NCI-H2227 treated with DMSO at 0.1 percent for 48 hours (cell line): ENCODE results near the gene SOWAHA.
"Not testable (repeated sequence)": the region's sequence is repeated elsewhere in the genome, so short reads cannot be mapped to it uniquely, and the experiment has no call there.

Source experiments
- DNase-seq: peaks from one replicate; lab custom pipeline; 2025; lab: John Stamatoyannopoulos, UW

SOWAHA gene

DNA sequence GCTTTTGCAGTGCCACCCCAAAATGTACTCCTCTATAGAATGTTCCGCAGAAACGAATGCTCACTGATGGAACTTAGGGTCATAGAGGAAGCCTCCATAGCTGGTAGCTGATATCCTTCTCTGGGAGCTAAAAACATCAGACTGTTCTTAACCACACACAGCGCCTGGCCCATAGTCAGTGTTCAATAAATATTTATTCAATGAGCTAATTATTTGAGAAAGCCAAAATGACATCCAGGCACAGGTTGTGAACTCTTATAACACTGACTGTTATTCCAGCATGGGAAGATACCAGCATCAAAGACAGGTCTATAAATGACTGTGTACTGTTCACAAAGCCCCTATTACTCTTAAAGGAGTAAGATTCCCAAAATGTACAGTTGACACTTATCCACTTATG, 40.2 kb downstream of the SOWAHA start:
- DNase-seq: no peak

DNA sequence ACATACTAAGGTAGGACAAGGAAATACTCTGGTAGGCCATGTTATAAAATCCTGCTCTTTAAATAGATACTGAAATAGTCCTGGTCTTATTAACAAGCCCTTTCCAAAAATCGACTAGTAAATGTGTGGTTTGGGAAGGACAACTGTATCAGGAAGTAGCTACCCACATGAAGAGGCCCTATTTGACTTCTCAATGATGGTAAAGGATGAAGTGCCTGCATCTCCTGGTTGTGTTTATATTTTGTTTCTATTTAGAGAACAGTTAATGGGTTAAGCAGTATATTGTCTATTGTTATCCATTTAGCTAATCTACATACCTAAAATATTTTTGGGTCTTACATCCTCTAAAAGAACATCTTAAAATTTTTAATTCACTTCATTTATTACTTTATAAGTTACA, 40.7 kb downstream of the SOWAHA start:
- DNase-seq: no peak

DNA sequence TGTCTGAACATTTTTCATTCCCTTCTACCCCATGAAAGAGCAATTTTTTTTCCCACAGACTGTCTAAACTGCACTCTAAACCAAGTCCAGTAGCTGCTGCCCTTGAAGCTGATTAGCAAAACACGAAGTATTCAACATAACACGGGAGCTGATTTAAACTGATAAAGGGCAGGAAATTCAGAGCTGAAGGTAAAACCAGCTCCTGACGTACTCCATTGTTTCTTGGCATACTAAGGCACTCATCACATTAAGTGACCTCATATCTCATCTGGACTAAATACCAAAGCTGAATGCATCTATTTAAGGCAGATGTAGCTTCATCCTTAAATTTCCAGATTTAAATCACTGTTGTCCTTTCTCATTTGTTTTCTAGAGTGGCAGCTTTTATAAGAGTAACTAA, 41.2 kb downstream of the SOWAHA start:
- no peak for DNase-seq

DNA sequence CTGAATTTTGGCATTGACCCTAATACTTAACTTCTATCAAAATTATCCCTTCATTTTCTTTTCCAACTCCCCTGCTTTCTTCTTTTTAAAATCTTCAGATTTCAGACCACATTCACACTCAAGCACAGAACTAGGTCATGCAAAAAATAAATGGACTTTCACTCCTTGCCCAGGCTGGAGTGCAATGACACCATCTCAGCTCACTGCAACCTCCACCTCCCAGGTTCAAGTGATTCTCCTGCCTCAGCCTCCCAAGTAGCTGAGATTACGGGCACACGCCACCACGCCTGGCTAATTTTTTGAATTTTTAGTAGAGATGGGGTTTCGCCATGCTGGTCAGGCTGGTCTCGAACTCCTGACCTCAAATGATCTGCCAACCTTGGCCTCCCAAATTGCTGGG, 41.9 kb downstream of the SOWAHA start:
- not testable (repeated sequence) for DNase-seq

DNA sequence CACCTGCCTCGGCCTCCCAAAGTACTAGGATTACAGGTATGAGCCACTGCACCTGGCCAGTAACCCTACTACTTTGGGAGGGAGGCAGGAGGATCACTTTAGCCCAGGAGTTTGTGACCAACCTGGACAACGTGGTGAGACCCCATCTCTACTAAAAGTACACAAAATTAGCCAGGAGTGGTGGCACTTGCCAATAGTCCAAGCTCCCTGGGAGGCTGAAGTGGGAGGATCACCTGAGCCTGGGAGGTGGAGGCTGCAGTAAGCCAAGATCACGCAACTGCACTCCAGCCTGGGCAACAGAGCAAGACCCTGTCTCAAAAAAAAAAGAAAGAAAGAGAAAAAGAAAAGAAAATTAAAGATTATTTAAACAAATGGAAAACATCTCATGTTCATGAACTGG, 42.9 kb downstream of the SOWAHA start:
- no peak for DNase-seq

DNA sequence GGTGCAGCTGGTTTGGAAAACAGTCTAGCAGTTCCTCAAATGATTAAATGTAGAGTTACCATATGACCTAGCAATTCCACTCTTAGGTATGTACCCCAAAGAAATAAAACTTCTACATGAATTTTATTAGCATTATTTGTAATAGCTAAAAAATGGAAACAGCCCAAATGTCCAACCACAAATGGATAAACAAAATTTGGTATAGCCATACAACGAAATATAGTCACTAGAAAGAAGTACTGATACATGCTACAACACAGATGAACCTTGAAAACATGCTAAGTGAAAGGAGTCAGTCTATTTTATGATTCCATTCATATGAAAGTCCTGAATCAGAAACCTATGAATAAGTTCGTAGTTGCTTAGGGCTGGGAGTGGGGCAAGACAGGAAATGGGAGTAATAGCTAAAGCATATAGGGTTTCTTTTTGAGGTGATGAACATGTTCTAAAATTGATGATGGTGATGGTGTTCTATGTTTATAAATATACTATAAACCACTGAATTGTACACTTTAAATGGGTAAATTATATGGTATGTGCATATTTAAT, 46.9 kb downstream of the SOWAHA start:
- no peak for DNase-seq

DNA sequence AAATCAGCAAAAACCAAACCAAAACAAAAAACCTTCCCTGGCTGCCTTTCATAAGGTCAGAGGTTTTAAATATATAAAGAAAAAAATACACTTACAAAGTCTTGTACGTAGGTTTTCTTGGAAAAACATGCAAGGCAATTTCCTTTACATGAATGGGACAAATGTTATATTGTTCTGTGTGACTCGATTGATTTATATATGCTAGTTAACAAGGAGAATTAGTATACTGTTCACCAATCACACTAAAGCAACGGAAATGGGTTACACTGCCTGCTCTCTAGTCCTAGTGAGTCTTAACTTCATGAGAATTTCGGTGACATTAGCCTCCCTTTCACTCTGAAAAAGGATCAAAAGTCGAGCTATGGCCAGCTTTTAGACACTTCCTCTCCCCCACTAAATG, 47.6 kb downstream of the SOWAHA start:
- no peak for DNase-seq

DNA sequence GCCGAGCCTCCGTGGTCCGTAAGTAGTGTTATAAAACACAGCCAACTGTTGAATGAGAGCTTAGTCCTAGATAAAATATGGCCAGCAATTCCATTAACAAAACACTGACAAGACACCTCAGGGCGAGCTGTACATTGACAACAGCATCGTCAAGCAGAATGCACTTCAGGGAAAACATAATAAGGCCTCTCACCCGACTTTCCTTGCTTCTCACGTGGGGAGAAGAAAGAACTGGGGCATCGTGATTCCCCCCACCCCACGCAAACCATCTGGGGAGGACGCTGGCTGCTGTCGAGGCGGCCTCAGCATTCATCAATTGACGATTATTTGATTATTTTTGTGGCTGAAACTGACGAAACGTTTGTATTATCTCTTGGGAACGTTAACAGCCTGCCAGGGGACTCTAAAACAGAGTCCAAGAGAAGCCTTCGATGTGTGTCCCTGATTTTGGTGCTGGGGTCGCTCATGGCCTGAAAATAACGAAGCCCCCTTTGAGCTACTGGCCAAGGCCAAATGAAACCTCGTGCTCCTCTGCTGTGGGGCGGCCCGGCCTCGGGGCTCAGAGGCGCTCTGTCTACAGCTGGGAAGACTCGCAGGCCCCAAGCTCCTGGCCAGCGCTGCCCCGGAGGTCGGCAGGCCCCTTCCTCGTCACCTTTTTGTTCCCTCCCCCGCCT, 52.7 kb downstream of the SOWAHA start:
- DNase-seq: no peak
